ENCODE data around the gene PRLR.
"Not testable (repeated sequence)": the region's sequence is repeated elsewhere in the genome, so short reads cannot be mapped to it uniquely, and the experiment has no call there.

PRLR gene

GRCh38 chr5:35194635-35195471 is 35.4 kb downstream of the PRLR start:
- DNase-seq, result no peak

GRCh38 chr5:35192506-35192905 is 37.8 kb downstream of the PRLR start:
- no peak for DNase-seq

- not testable (repeated sequence) for DNase-seq
Measured at GRCh38 chr5:35189801-35190200, 40.5 kb downstream of the PRLR start.

- no peak for DNase-seq
Measured at GRCh38 chr5:35188031-35188457, 42.2 kb downstream of the PRLR start.

GRCh38 chr5:35187621-35188020 is 42.7 kb downstream of the PRLR start:
- DNase-seq, result not testable (repeated sequence)

- no peak for DNase-seq
Measured at GRCh38 chr5:35186749-35187148, 43.5 kb downstream of the PRLR start.

- DNase-seq, result no peak
Measured at GRCh38 chr5:35185518-35185917, 44.8 kb downstream of the PRLR start.

- no peak for DNase-seq
Measured at GRCh38 chr5:35183556-35183955, 46.7 kb downstream of the PRLR start.

- DNase-seq, result peak in 1 of 2 experiments; percentile 8
Measured at GRCh38 chr5:35182910-35183535, 47.3 kb downstream of the PRLR start.

- no peak for DNase-seq
Measured at GRCh38 chr5:35182486-35182885, 47.8 kb downstream of the PRLR start.

- no peak for DNase-seq
Measured at GRCh38 chr5:35180046-35180445, 50.2 kb downstream of the PRLR start.

GRCh38 chr5:35177783-35178182 is 52.5 kb downstream of the PRLR start:
- no peak for DNase-seq

GRCh38 chr5:35172533-35172932 is 57.8 kb downstream of the PRLR start:
- no peak for DNase-seq

GRCh38 chr5:35171991-35172390 is 58.3 kb downstream of the PRLR start:
- no peak for DNase-seq

- DNase-seq, result no peak
Measured at GRCh38 chr5:35171078-35171477, 59.2 kb downstream of the PRLR start.

GRCh38 chr5:35166043-35166442 is 64.2 kb downstream of the PRLR start:
- no peak for DNase-seq

GRCh38 chr5:35164860-35165542 is 65.3 kb downstream of the PRLR start:
- DNase-seq, result no peak

- no peak for DNase-seq
Measured at GRCh38 chr5:35163710-35164033, 66.6 kb downstream of the PRLR start.

GRCh38 chr5:35162848-35163709 is 67.2 kb downstream of the PRLR start:
- DNase-seq, result no peak

- no peak for DNase-seq
Measured at GRCh38 chr5:35161652-35162273, 68.5 kb downstream of the PRLR start.

- DNase-seq, result no peak
Measured at GRCh38 chr5:35160486-35161116, 69.7 kb downstream of the PRLR start.

GRCh38 chr5:35159370-35159742 is 70.9 kb downstream of the PRLR start:
- DNase-seq, result no peak
